Endodermal cell (in vitro differentiated cells): Measurements from ENCODE around the gene LMNA. TPM values are rescaled to one million over a fixed set of nuclear protein-coding genes. Genes with fewer than 3 reads are reported as not detected.

Experiments
- DNase-seq: peaks from one replicate; pipeline ENCODE4 v3.0.0-alpha.2; 2017
- H3K27ac ChIP-seq: 2 replicates; pipeline ENCODE4 v1.5.1; 2013; ENCODE audit warnings: mild to moderate bottlenecking, low read depth, low read length, moderate library complexity
- H3K27me3 ChIP-seq: 2 replicates; pipeline ENCODE4 v1.6.1; 2013; ENCODE audit warnings: mild to moderate bottlenecking, low read length, moderate library complexity; ENCODE audit not compliant: insufficient read depth, control insufficient read depth, poor library complexity, severe bottlenecking
- H3K36me3 ChIP-seq: 2 replicates; pipeline ENCODE4 v1.7.0; 2013; ENCODE audit warnings: mild to moderate bottlenecking, low read length, moderate library complexity; ENCODE audit not compliant: control insufficient read depth, insufficient read depth
- H3K4me1 ChIP-seq: one replicate; pipeline ENCODE4 v1.7.0; 2013; ENCODE audit warnings: low read length; ENCODE audit not compliant: control insufficient read depth, insufficient read depth
- H3K4me3 ChIP-seq: 2 replicates; pipeline ENCODE4 v1.5.1; 2013; ENCODE audit warnings: mild to moderate bottlenecking, low read length, moderate library complexity
- H3K9ac ChIP-seq: 2 replicates; pipeline ENCODE4 v1.6.1; 2013; ENCODE audit warnings: mild to moderate bottlenecking, low read length, moderate library complexity; ENCODE audit not compliant: poor library complexity, severe bottlenecking; ENCODE audit errors: extremely low read depth
- H3K9me3 ChIP-seq: 2 replicates; pipeline ENCODE4 v1.6.1; 2013; ENCODE audit warnings: mild to moderate bottlenecking, low read length, moderate library complexity; ENCODE audit not compliant: control insufficient read depth
- H3K27ac Mint-ChIP-seq: 2 replicates; pipeline ENCODE4 v1.8.0; 2020; ENCODE audit warnings: mixed read lengths
- H3K27me3 Mint-ChIP-seq: 2 replicates; pipeline ENCODE4 v1.8.0; 2021; ENCODE audit warnings: mild to moderate bottlenecking, mixed read lengths; ENCODE audit not compliant: insufficient read depth
- H3K36me3 Mint-ChIP-seq: 2 replicates; pipeline ENCODE4 v1.8.0; 2020; ENCODE audit warnings: low read depth, mixed read lengths
- H3K4me1 Mint-ChIP-seq: 2 replicates; pipeline ENCODE4 v1.8.0; 2020; ENCODE audit warnings: mixed read lengths
- H3K4me3 Mint-ChIP-seq: 2 replicates; pipeline ENCODE4 v1.8.0; 2020; ENCODE audit warnings: mild to moderate bottlenecking, moderate library complexity, mixed read lengths
- H3K9me3 Mint-ChIP-seq: 2 replicates; pipeline ENCODE4 v1.8.0; 2020; ENCODE audit warnings: mild to moderate bottlenecking, mixed read lengths
- CTCF ChIP-seq: fragments of 200-600 bp; sonication (generic); conservative IDR thresholded peaks from 2 replicates; pipeline ENCODE4 v1.5.0; 2021; ENCODE audit warnings: antibody characterized with exemption, mild to moderate bottlenecking
- WGBS, 2 experiments: methylation state at CpG; one replicate each; pipeline versions ENCODE4 v1.1.5 to v1.1.7; 2013; ENCODE audit warnings: missing lambda C conversion rate in 2 of 2, mixed read lengths in 1 of 2; ENCODE audit not compliant: insufficient coverage in 1 of 2, insufficient read length in 1 of 2; 5-methylcytosine and 5-hydroxymethylcytosine counted together
- total RNA-seq, 2 donors: library from RNA; stranded (reverse); fragmentation: NEBNext Ultra II Directional in 1 of 2; extraction: Animal tissue kit (Norgen Biotek cat#: 25700) in 1 of 2; gene quantifications; 2 replicates in 1 of 2; 3 replicates in 1 of 2; pipeline ENCODE4 v1.2.1, GENCODE V29; 2021

Gene LMNA
- total RNA-seq, 2 donors from 2014 or later = 41.2 to 42.0 TPM

- no peak for TF ChIP-seq CTCF
- Histone ChIP-seq H3K36me3 (no peaks in the 10 kb centered on the region), H3K4me1 (no peaks in the 10 kb centered on the region), H3K9me3 (no peaks in the 10 kb centered on the region), H3K27ac (no peak within 1 kb of the TSS), H3K9ac (no peak within 1 kb of the TSS), H3K27me3 (no peaks in the 10 kb centered on the region), H3K4me3 (no peak within 1 kb of the TSS)
- Mint-ChIP-seq H3K4me3 (no peak within 1 kb of the TSS), H3K4me1 (peaks cover 28% of the 10 kb centered on the region), H3K9me3 (no peaks in the 10 kb centered on the region), H3K27me3 (peaks cover 2% of the 10 kb centered on the region), H3K36me3 (no peaks in the 10 kb centered on the region), H3K27ac (no peak within 1 kb of the TSS)
- WGBS, 2 experiments = 90 to 93% methylated on average over 4 to 8 of the region's 10 CpGs
- DNase-seq = no peak
These were observed 38.9 kb downstream of the LMNA start, which contains the start of gene SEMA4A for GRCh38 chr1:156153362-156153761. Gene SEMA4A, plus strand, starts transcription at chr1:156153585. Its CDS starts 994 bp downstream, at chr1:156154579.

GRCh38 chr1:156154317-156154749 lies 39.8 kb downstream of the LMNA start:
- Histone ChIP-seq H3K9ac (no peak overlapping the region), H3K4me1 (no peaks in the 10 kb centered on the region), H3K27ac (no peak overlapping the region), H3K27me3 (no peaks in the 10 kb centered on the region), H3K4me3 (no peak overlapping the region), H3K36me3 (no peaks in the 10 kb centered on the region), H3K9me3 (no peaks in the 10 kb centered on the region)
- Mint-ChIP-seq H3K27me3 (peaks cover 3% of the 10 kb centered on the region), H3K36me3 (no peaks in the 10 kb centered on the region), H3K4me3 (no peak overlapping the region), H3K27ac (no peak overlapping the region), H3K4me1 (peaks cover 28% of the 10 kb centered on the region), H3K9me3 (no peaks in the 10 kb centered on the region)
- no peak for DNase-seq
- TF ChIP-seq CTCF = no peak
- WGBS, 2 experiments = 95 to 97% methylated on average over 4 to 11 of the region's 11 CpGs

- Histone ChIP-seq H3K9me3 (no peaks in the 10 kb centered on the region), H3K27ac (no peak overlapping the region), H3K27me3 (no peaks in the 10 kb centered on the region), H3K4me1 (no peaks in the 10 kb centered on the region), H3K4me3 (no peak overlapping the region), H3K36me3 (no peaks in the 10 kb centered on the region), H3K9ac (no peak overlapping the region)
- Mint-ChIP-seq H3K4me1 (peaks cover 20% of the 10 kb centered on the region), H3K36me3 (no peaks in the 10 kb centered on the region), H3K27ac (no peak overlapping the region), H3K27me3 (peaks cover 3% of the 10 kb centered on the region), H3K4me3 (no peak overlapping the region), H3K9me3 (no peaks in the 10 kb centered on the region)
- no peak for TF ChIP-seq CTCF
- WGBS, 2 experiments = 86 to 92% methylated on average over 5 to 10 of the region's 12 CpGs
- no peak for DNase-seq
These were observed 41.4 kb downstream of the LMNA start for GRCh38 chr1:156155756-156156510.
